DOHH2 (cell line): Measurements from ENCODE around the gene ZNF354C.

Experiments used
- CTCF ChIP-seq: fragments of 200-600 bp; sonication (generic); IDR thresholded peaks from one replicate; pipeline ENCODE4 v1.5.1; 2014; ENCODE audit warnings: antibody characterized with exemption, mild to moderate bottlenecking, low read depth, low read length; ENCODE audit not compliant: poor library complexity, severe bottlenecking
- EZH2phosphoT487 ChIP-seq: fragments of 200-600 bp; sonication (generic); IDR thresholded peaks from 2 replicates; pipeline ENCODE4 v1.6.1; 2017; ENCODE audit warnings: borderline replicate concordance, mild to moderate bottlenecking, antibody characterized with exemption, low read length, moderate library complexity, mixed read lengths

DNA sequence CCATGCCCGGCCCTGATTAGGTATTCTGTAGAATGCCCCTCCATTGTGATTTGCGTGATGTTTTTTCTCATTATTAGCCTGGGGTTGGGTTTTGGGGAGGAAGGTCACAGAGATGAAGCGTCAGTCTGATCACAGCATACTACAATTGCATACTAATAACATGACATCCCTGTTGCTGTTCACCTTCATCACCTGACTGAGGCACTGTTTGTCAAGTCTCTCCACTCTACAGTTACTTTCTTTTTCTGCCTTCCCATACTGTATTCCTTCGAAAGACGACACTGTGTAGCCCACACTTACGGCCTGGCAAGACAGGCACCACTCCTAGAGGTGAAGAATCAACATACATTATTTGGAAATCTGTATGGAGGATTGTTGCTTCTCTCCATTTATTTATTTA, 5.5 kb downstream of the ZNF354C start:
- TF ChIP-seq CTCF (no peak), EZH2phosphoT487 (no peak)
